Tibial artery (tissue), 4 donors: ENCODE data around the gene POLR3E.

Experiments used
- DNase-seq, 2 donors: peaks; one replicate each; pipeline ENCODE4 v3.0.0-alpha.2; 2019
- H3K27ac ChIP-seq, 2 donors: fragments of 200-600 bp; sonication (generic) in 1 of 2; 1 replicate in 1 of 2; 2 replicates in 1 of 2; pipeline ENCODE4 v1.5.1; 2018 to 2019; ENCODE audit warnings: mild to moderate bottlenecking in 1 of 2
- H3K27me3 ChIP-seq, 2 donors: fragments of 200-600 bp; sonication (generic) in 1 of 2; one replicate each; pipeline versions ENCODE4 v1.5.1 to v1.6.0; 2016 to 2019
- H3K36me3 ChIP-seq, 3 donors: fragments of 200-600 bp; sonication (generic) in 2 of 3; one replicate each; pipeline ENCODE4 v1.5.1; 2016 to 2019; ENCODE audit warnings: mild to moderate bottlenecking in 2 of 3
- H3K4me1 ChIP-seq, 4 donors: fragments of 200-600 bp; sonication (generic) in 2 of 4; 1 replicate in 3 of 4; 2 replicates in 1 of 4; pipeline ENCODE4 v1.5.1; 2016 to 2019
- H3K4me3 ChIP-seq, 2 donors: fragments of 200-600 bp; sonication (generic) in 1 of 2; 1 replicate in 1 of 2; 2 replicates in 1 of 2; pipeline ENCODE4 v1.5.1; 2018 to 2019; ENCODE audit warnings: mild to moderate bottlenecking in 2 of 2
- H3K9me3 ChIP-seq, 3 donors: fragments of 200-600 bp; sonication (generic) in 1 of 3; one replicate each; pipeline ENCODE4 v1.5.1; 2016 to 2019
- intact Hi-C: fragments of 100-400 bp; cut with DNase I; formaldehyde crosslinking; loops from one replicate; pipeline ENCODE4 v1.15.0; 2023; ENCODE audit warnings: low total_unique reads
- TF ChIP-seq, protein P1 (sequence below), 2 experiments: fragments of 200-600 bp in 1 of 2; fragments of 450-650 bp in 1 of 2; IDR thresholded peaks; one replicate each; pipeline ENCODE4 v1.5.1; 2017 to 2019; ENCODE audit warnings: antibody characterized with exemption in 2 of 2, mild to moderate bottlenecking in 1 of 2, moderate library complexity in 1 of 2

POLR3E gene

DNA sequence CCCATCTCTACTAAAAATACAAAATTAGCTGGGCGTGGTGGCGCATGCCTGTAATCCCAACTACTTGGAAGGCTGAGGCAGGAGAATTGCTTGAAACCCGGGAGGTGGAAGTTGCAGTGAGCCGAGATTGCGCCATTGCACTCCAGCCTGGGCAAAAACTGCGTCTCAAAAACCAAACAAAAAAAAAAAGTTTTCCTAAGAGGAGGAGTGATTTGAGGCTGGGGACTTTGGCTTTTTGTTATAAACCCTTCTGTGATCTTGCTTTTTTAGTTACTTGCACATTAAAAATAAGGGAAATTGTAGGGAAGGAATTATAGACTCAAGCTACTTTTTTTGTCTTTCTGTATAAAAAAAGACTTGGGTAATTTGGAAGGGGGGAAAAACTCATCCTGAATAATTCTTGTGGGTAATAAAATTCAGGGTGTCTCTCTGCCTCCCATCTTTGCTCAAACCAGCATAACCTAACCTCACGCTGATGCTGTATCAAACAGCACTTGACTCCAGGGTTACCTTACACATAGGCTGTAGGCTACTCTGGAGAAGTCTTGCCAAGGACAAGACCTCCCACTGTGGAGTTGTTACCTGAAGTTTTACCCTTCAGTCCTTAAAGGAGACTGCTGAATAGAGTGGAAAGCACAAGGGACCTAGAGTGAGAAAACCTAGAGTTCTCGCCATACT, 78.9 kb downstream of the POLR3E start:
- TF ChIP-seq, protein P1, sequence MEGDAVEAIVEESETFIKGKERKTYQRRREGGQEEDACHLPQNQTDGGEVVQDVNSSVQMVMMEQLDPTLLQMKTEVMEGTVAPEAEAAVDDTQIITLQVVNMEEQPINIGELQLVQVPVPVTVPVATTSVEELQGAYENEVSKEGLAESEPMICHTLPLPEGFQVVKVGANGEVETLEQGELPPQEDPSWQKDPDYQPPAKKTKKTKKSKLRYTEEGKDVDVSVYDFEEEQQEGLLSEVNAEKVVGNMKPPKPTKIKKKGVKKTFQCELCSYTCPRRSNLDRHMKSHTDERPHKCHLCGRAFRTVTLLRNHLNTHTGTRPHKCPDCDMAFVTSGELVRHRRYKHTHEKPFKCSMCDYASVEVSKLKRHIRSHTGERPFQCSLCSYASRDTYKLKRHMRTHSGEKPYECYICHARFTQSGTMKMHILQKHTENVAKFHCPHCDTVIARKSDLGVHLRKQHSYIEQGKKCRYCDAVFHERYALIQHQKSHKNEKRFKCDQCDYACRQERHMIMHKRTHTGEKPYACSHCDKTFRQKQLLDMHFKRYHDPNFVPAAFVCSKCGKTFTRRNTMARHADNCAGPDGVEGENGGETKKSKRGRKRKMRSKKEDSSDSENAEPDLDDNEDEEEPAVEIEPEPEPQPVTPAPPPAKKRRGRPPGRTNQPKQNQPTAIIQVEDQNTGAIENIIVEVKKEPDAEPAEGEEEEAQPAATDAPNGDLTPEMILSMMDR (IDR thresholded peaks at IDR 0.05) = no peak
- DNase-seq = no peak
- peaks cover 0 to 26% (median 22%) of the 10 kb centered on the region in 4 donors for H3K4me1 ChIP-seq
- intact Hi-C loops = loop anchor here (10.0 kb wide), 2 partner anchors 61 to 181 kb away; no protein-coding TSS in a partner anchor
- H3K4me3 ChIP-seq = no peak overlapping the region
- H3K9me3 ChIP-seq = no peaks in the 10 kb centered on the region
- H3K27ac ChIP-seq = no peak overlapping the region
- no peaks in the 10 kb centered on the region for H3K27me3 ChIP-seq
- no peaks in the 10 kb centered on the region for H3K36me3 ChIP-seq

DNA sequence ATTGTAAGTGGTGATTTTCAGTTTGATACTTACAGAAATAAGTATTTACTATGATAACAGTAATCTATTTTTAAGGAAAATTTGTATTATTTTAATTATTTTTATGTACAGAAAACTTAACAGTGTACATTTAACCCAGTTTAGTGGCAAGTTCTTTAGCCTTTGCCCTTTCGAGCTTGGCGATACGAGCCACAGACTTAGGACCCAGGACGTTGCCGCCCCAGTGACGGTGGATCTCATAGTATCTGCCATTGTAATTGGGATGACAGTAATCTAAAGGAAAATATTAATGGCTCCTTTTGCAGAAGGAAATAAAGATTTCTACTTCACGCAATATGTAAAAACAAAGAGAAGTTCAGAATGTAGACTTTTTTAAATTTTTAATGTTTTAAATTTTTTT, 82.4 kb downstream of the POLR3E start:
- Histone ChIP-seq H3K27me3 (no peaks in the 10 kb centered on the region), H3K4me3 (no peak overlapping the region), H3K4me1 (peaks cover 0 to 8% (median 6%) of the 10 kb centered on the region in 4 donors), H3K36me3 (peaks cover 0 to 6% (median 0%) of the 10 kb centered on the region in 3 donors), H3K9me3 (no peaks in the 10 kb centered on the region), H3K27ac (no peak overlapping the region)
- TF ChIP-seq, protein P1 (IDR thresholded peaks at IDR 0.05) = no peak
- intact Hi-C loops = loop anchor here (10.0 kb wide), 2 partner anchors 65 to 185 kb away; no protein-coding TSS in a partner anchor
- DNase-seq = no peak

DNA sequence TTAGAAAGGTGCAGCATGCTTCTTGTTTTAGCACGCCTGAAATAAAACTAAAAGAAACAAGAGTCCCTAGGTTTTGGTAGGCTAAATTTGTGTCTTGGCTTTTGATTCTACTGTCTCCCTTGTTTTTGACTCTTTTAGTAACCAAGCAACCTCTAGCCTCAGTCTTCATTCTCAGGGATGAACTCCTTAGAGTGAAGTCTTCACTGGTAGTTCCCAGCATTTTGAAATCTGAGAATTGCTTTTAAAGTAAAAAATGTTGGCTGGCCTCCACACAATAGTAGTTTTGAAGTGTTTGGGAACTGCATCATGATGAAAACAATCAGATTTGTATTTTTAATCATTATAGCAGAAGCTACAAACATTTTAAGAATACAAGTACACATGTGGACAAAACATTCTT, 83.3 kb downstream of the POLR3E start:
- intact Hi-C loops = no loop called here
- Histone ChIP-seq H3K27me3 (no peaks in the 10 kb centered on the region), H3K36me3 (peaks cover 0 to 7% (median 0%) of the 10 kb centered on the region in 3 donors), H3K27ac (no peak overlapping the region), H3K9me3 (no peaks in the 10 kb centered on the region), H3K4me3 (no peak overlapping the region), H3K4me1 (no peaks in the 10 kb centered on the region)
- TF ChIP-seq, protein P1 (IDR thresholded peaks at IDR 0.05) = no peak
- no peak for DNase-seq

DNA sequence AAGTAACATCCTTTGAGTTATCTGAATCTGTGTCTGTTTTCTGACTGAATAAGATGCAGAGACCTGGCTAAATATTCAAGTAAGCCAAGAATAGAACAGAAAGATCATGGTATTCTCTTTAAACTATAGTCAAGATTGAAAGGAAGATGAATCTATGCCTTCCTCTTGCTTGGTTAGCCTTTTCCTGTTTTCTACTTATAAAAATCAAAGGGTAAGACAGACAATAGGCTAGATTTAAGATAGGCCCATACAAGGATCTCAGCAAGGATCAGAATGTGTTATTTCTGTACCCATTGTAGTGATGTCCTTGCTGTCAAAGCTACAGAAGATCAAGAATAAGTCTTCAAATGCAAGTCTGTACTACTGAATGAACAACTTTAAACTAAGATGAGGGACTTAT, 84.2 kb downstream of the POLR3E start:
- intact Hi-C loops = no loop called here
- H3K4me1 ChIP-seq = peaks cover 0 to under 1% (median 0%) of the 10 kb centered on the region in 4 donors
- peaks cover 0 to 7% (median 0%) of the 10 kb centered on the region in 3 donors for H3K36me3 ChIP-seq
- no peak overlapping the region for H3K4me3 ChIP-seq
- no peak overlapping the region for H3K27ac ChIP-seq
- DNase-seq = no peak
- TF ChIP-seq, protein P1 (IDR thresholded peaks at IDR 0.05) = no peak
- no peaks in the 10 kb centered on the region for H3K27me3 ChIP-seq
- H3K9me3 ChIP-seq = no peaks in the 10 kb centered on the region

DNA sequence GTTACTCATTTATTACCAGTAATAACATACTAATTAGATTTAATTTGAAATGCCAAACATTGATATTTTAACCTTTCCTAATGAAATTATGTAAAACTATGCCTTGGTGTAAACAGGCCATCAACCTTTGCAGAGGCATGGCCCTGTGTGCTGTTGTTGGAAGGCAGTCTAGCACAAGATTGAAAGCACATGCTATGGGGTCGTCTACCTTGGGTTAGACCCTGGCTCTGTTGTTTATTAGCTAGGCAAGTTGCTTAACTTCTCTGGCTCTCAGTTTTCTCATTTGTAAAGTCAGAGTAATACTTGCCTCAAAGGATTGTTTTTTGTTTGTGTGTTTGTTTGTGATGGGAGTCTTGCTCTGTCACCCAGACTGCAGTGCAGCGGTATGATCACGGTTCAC, 86.6 kb downstream of the POLR3E start:
- Histone ChIP-seq H3K4me3 (no peak overlapping the region), H3K27ac (no peak overlapping the region), H3K4me1 (peaks cover 0 to 13% (median 2%) of the 10 kb centered on the region in 4 donors), H3K36me3 (peaks cover 0 to 7% (median 0%) of the 10 kb centered on the region in 3 donors), H3K9me3 (no peaks in the 10 kb centered on the region), H3K27me3 (no peaks in the 10 kb centered on the region)
- DNase-seq = no peak
- TF ChIP-seq, protein P1 (IDR thresholded peaks at IDR 0.05) = no peak
- intact Hi-C loops = no loop called here
